ENCODE measurements around the gene PDCD1LG2.

GRCh38 chr9:5479994-5480694 lies 30.2 kb upstream of the PDCD1LG2 start:
- TF ChIP-seq CTCF (IDR thresholded peaks at IDR 0.05; ENCODE audit: low read depth, low read length, missing input control) (no peak), RAD21 (IDR thresholded peaks at IDR 0.05) (no peak), MAX (IDR thresholded peaks at IDR 0.05) (no peak)
